ENCODE data around the gene FHL3. TPM values are rescaled to one million over a fixed set of nuclear protein-coding genes. Genes with fewer than 3 reads are reported as not detected.

FHL3 gene
- total RNA-seq, 1 donor from 2014 or later = 57.9 TPM

DNA sequence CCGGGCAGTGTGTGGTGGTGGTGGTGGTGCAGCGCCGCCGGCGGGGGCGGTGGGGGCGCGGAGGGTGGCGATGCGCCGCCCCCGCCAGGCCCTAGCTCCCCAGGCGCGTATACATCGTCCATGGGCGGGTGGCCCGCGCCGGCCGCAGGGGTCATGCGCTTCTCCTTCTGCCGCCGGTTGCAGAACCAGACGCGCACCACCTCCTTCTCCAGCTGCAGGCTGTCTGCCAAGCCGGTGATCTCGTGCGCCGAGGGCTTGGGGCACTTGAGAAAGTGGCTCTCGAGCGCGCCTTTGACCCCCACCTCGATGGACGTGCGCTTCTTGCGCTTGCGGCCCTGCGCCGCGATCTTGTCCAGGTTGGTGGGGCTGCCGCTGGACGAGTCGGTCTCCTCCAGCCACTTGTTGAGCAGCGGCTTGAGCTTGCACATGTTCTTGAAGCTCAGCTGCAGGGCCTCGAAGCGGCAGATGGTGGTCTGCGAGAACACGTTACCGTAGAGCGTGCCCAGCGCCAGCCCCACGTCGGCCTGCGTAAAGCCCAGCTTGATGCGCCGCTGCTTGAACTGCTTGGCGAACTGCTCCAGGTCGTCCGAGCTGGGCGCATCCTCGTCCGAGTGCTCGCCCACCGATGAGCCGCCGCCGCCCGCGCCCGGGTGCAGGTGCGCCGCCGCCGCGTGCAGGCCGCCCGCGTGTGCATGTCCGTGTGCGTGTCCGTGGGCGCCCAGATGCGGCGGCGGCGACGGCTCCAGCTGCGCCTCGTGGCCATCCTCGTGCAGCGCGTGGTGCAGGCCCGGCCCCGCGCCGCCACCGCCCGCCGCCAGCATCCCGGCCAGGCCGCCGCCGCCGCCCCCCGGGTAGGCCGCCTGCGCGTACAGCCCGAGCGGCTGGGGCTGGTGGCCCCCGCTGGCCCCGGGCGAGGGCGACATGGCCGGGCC, 40.4 kb upstream of the FHL3 start:
- Mint-ChIP-seq H3K4me1 (ENCODE audit: low read depth) (peaks cover 24% of the 10 kb centered on the region), H3K36me3 (ENCODE audit: low read depth) (peaks cover 1% of the 10 kb centered on the region), H3K27me3 (ENCODE audit: low read depth) (peaks cover 11% of the 10 kb centered on the region), H3K9me3 (ENCODE audit: low read depth) (no peaks in the 10 kb centered on the region), H3K4me3 (ENCODE audit: unreplicated experiment) (peak overlapping the region; percentile 41), H3K27ac (ENCODE audit: unreplicated experiment) (no peak overlapping the region)
- DNase-seq (ENCODE audit: low spot score) = peak; percentile 86
- TF ChIP-seq, protein P1, sequence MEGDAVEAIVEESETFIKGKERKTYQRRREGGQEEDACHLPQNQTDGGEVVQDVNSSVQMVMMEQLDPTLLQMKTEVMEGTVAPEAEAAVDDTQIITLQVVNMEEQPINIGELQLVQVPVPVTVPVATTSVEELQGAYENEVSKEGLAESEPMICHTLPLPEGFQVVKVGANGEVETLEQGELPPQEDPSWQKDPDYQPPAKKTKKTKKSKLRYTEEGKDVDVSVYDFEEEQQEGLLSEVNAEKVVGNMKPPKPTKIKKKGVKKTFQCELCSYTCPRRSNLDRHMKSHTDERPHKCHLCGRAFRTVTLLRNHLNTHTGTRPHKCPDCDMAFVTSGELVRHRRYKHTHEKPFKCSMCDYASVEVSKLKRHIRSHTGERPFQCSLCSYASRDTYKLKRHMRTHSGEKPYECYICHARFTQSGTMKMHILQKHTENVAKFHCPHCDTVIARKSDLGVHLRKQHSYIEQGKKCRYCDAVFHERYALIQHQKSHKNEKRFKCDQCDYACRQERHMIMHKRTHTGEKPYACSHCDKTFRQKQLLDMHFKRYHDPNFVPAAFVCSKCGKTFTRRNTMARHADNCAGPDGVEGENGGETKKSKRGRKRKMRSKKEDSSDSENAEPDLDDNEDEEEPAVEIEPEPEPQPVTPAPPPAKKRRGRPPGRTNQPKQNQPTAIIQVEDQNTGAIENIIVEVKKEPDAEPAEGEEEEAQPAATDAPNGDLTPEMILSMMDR (IDR thresholded peaks at IDR 0.05) = no peak

DNA sequence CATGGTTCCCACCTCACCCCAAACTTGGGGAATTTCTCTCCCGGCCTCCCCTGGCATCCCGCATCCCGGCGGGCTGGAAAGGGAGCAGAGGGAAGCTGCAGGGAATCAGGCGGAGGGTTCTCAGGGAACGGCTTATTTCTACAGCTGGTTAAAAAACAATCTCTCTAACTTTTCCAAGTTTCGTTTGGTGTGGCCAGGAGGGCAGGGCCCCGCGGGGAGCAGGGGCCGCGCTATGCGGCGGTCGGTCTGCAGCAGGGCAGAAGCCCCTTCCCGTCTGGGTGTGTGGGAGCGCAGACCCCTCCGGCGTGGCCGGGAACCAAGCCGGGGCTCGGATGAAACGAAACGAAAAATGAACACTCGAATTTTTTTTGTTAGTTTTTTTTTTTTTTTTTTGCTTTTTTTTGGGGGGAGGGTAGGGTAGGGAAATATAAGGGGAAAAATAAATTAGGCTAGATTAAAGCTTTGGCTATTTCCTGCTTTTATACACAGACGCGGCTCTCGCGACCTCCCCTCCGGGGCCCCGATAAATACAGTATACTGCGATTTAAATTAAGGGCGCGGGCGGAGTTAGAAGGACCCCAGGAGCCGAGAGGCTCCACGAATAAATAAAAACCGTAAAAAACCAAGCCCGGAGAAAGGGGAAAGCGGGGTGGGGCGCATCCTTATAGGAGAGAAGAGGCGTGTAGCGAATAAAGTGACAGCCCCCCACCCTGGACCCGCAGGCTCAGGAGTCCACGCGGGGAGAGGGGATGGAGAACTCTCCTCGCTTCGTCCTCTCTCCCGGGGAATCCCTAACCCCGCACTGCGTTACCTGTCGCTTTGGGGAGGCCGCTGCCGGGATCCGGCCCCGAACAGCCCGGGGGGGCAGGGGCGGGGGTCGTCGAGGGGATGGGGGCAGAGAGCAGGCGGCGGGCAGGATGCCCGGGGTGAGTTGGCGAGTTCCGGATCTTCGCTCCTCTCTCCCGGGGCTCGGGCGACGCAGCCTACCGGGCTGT, 39.2 kb upstream of the FHL3 start:
- Mint-ChIP-seq H3K4me3 (ENCODE audit: unreplicated experiment) (peak overlapping the region; percentile 74), H3K36me3 (ENCODE audit: low read depth) (peaks cover 1% of the 10 kb centered on the region), H3K4me1 (ENCODE audit: low read depth) (peaks cover 21% of the 10 kb centered on the region), H3K27ac (ENCODE audit: unreplicated experiment) (peak overlapping the region; percentile 17), H3K27me3 (ENCODE audit: low read depth) (peaks cover 11% of the 10 kb centered on the region), H3K9me3 (ENCODE audit: low read depth) (no peaks in the 10 kb centered on the region)
- TF ChIP-seq, protein P1 (IDR thresholded peaks at IDR 0.05) = no peak
- no peak for DNase-seq (ENCODE audit: low spot score)

- H3K27ac Mint-ChIP-seq (ENCODE audit: unreplicated experiment) = no peak overlapping the region
- peaks cover 33% of the 10 kb centered on the region for H3K4me1 Mint-ChIP-seq (ENCODE audit: low read depth)
- TF ChIP-seq, protein P1 (IDR thresholded peaks at IDR 0.05) = no peak
- peaks cover 1% of the 10 kb centered on the region for H3K36me3 Mint-ChIP-seq (ENCODE audit: low read depth)
- no peaks in the 10 kb centered on the region for H3K9me3 Mint-ChIP-seq (ENCODE audit: low read depth)
- no peak overlapping the region for H3K4me3 Mint-ChIP-seq (ENCODE audit: unreplicated experiment)
- no peak for DNase-seq (ENCODE audit: low spot score)
- H3K27me3 Mint-ChIP-seq (ENCODE audit: low read depth) = peaks cover 11% of the 10 kb centered on the region
These were observed 37.9 kb upstream of the FHL3 start for GRCh38 chr1:38043036-38043747.

DNA sequence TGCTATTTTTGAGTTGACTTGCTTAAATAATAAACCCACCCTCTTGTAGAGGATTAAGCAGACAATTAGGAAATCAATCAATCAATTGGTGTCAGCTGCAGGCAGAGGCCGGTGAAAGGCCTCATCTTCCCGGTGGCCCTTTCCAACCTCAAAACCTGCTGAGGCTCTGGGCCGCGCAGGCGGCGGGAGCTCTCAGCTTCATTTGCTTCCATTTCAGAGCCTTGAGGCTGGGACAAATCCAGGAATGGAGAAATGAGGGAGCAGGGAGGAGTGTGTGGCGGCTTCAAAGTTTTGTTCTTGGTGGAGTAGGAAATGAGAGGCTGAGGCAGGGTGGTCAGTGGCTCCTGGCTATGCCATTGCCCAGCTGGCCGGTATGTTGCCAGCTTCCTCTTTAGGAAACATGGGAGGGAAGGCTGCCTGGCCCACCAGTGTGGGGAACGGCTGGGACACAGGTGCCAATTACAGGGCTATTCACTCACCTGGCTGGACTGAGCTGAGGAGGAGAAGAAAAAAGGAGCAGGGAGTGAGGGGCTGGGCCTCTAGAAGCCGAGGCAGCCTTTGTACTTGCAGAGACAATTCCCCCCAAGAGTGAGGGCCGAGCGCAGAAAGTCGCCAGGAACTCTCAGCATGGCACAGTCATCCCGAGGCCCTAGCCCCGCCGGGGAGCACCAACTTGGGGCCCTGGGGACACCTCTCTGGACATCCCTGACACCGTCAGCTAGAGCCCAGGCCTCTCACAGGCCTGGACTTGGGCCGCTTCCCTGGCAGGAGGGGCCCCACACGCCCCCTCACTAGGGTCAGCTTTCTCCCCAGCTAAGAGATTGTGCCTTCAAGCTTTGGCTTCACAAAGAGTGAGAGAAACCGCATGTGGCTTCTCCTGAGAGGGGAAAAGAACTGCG, 36.9 kb upstream of the FHL3 start:
- DNase-seq (ENCODE audit: low spot score) = no peak
- H3K9me3 Mint-ChIP-seq (ENCODE audit: low read depth) = no peaks in the 10 kb centered on the region
- H3K27ac Mint-ChIP-seq (ENCODE audit: unreplicated experiment) = no peak overlapping the region
- H3K4me1 Mint-ChIP-seq (ENCODE audit: low read depth) = peaks cover 26% of the 10 kb centered on the region
- peaks cover 1% of the 10 kb centered on the region for H3K36me3 Mint-ChIP-seq (ENCODE audit: low read depth)
- no peak overlapping the region for H3K4me3 Mint-ChIP-seq (ENCODE audit: unreplicated experiment)
- H3K27me3 Mint-ChIP-seq (ENCODE audit: low read depth) = peaks cover 11% of the 10 kb centered on the region
- TF ChIP-seq, protein P1 (IDR thresholded peaks at IDR 0.05) = no peak
